Measurements from ENCODE around the gene GAS7. TPM values are rescaled to one million over a fixed set of nuclear protein-coding genes. Genes with fewer than 3 reads are reported as not detected.

GAS7 gene
- polyA plus RNA-seq, 3 donors from 2014 or later: 8.1 to 31.2 (median 13.7) TPM

- peaks cover 4 to 21% (median 11%) of the 10 kb centered on the region in 6 donors for H3K9me3 Mint-ChIP-seq
- H3K4me1 Mint-ChIP-seq: peaks cover 19 to 50% of the 10 kb centered on the region in 2 donors
- H3K27ac Mint-ChIP-seq: peak overlapping the region in 3 of 6 donors; percentile 10 to 66 (median 37)
- no peak for DNase-seq
- peak overlapping the region; percentile 74 to 80 (median 76) for H3K4me3 Mint-ChIP-seq
- H3K27me3 Mint-ChIP-seq (ENCODE audit: low read depth in 3 of 3): peaks cover 7 to 15% (median 14%) of the 10 kb centered on the region in 3 donors
- peaks cover 13 to 25% (median 21%) of the 10 kb centered on the region in 3 donors for H3K36me3 Mint-ChIP-seq
Measured at GRCh38 chr17:10196384-10196895, 2.0 kb downstream of the GAS7 start.

GRCh38 chr17:10195090-10195805, 3.2 kb downstream of the GAS7 start:
- peaks cover 13 to 25% (median 21%) of the 10 kb centered on the region in 3 donors for H3K36me3 Mint-ChIP-seq
- H3K27me3 Mint-ChIP-seq (ENCODE audit: low read depth in 3 of 3): peaks cover 6 to 15% (median 14%) of the 10 kb centered on the region in 3 donors
- H3K4me3 Mint-ChIP-seq: peak overlapping the region in 2 of 5 donors; percentile 8 to 19
- H3K27ac Mint-ChIP-seq: peak overlapping the region in 1 of 6 donors; percentile 65
- no peak for DNase-seq
- H3K9me3 Mint-ChIP-seq: peaks cover 4 to 21% (median 11%) of the 10 kb centered on the region in 6 donors
- H3K4me1 Mint-ChIP-seq: peaks cover 17 to 45% of the 10 kb centered on the region in 2 donors

GRCh38 chr17:10193632-10194031, 4.8 kb downstream of the GAS7 start:
- Mint-ChIP-seq H3K27ac (peak overlapping the region in 2 of 6 donors; percentile 4 to 15), H3K9me3 (peaks cover 2 to 21% (median 11%) of the 10 kb centered on the region in 6 donors), H3K36me3 (peaks cover 18 to 21% (median 21%) of the 10 kb centered on the region in 3 donors), H3K4me3 (no peak overlapping the region), H3K4me1 (peaks cover 8 to 32% of the 10 kb centered on the region in 2 donors), H3K27me3 (ENCODE audit: low read depth in 3 of 3) (peaks cover 0 to 8% (median 7%) of the 10 kb centered on the region in 3 donors)
- DNase-seq: no peak

- peaks cover 8 to 37% of the 10 kb centered on the region in 2 donors for H3K4me1 Mint-ChIP-seq
- DNase-seq: no peak
- H3K9me3 Mint-ChIP-seq: peaks cover 2 to 21% (median 11%) of the 10 kb centered on the region in 6 donors
- H3K4me3 Mint-ChIP-seq: no peak overlapping the region
- peaks cover 21% of the 10 kb centered on the region in 3 donors for H3K36me3 Mint-ChIP-seq
- peak overlapping the region in 1 of 6 donors; percentile 4 for H3K27ac Mint-ChIP-seq
- peaks cover 0 to 8% (median 7%) of the 10 kb centered on the region in 3 donors for H3K27me3 Mint-ChIP-seq (ENCODE audit: low read depth in 3 of 3)
Measured at GRCh38 chr17:10192972-10193371, 5.4 kb downstream of the GAS7 start.

- H3K36me3 Mint-ChIP-seq: peaks cover 21% of the 10 kb centered on the region in 3 donors
- H3K27ac Mint-ChIP-seq: no peak overlapping the region
- H3K4me1 Mint-ChIP-seq: peaks cover 10 to 42% of the 10 kb centered on the region in 2 donors
- H3K27me3 Mint-ChIP-seq (ENCODE audit: low read depth in 3 of 3): peaks cover 0 to 8% (median 7%) of the 10 kb centered on the region in 3 donors
- H3K4me3 Mint-ChIP-seq: no peak overlapping the region
- H3K9me3 Mint-ChIP-seq: peaks cover 2 to 21% (median 11%) of the 10 kb centered on the region in 6 donors
- no peak for DNase-seq
Measured at GRCh38 chr17:10192461-10192860, 5.9 kb downstream of the GAS7 start.

- Mint-ChIP-seq H3K27ac (peak overlapping the region in 4 of 6 donors; percentile 1 to 91 (median 80)), H3K9me3 (no peaks in the 10 kb centered on the region), H3K27me3 (ENCODE audit: low read depth in 3 of 3) (peaks cover under 1 to 5% (median 3%) of the 10 kb centered on the region in 3 donors), H3K4me1 (peaks cover 38 to 59% of the 10 kb centered on the region in 2 donors), H3K36me3 (peaks cover 0 to 9% (median 0%) of the 10 kb centered on the region in 3 donors), H3K4me3 (peak overlapping the region in 3 of 5 donors; percentile 7 to 74 (median 53))
- no peak for DNase-seq
Measured at GRCh38 chr17:10187456-10187855, 10.9 kb downstream of the GAS7 start.

- Mint-ChIP-seq H3K27me3 (ENCODE audit: low read depth in 3 of 3) (peaks cover 5% of the 10 kb centered on the region in 3 donors), H3K36me3 (peaks cover 0 to 9% (median 0%) of the 10 kb centered on the region in 3 donors), H3K4me3 (peak overlapping the region; percentile 19 to 74 (median 53)), H3K27ac (peak overlapping the region; percentile 73 to 91 (median 82)), H3K4me1 (peaks cover 44 to 64% of the 10 kb centered on the region in 2 donors), H3K9me3 (no peaks in the 10 kb centered on the region)
- peak; percentile 38 to 48 (median 43) for DNase-seq
Measured at GRCh38 chr17:10186771-10187410, 11.5 kb downstream of the GAS7 start.

- peak overlapping the region in 4 of 6 donors; percentile 12 to 71 (median 58) for H3K27ac Mint-ChIP-seq
- H3K9me3 Mint-ChIP-seq: no peaks in the 10 kb centered on the region
- peak overlapping the region in 2 of 5 donors; percentile 1 to 13 for H3K4me3 Mint-ChIP-seq
- H3K36me3 Mint-ChIP-seq: peaks cover 0 to 8% (median 0%) of the 10 kb centered on the region in 3 donors
- DNase-seq: no peak
- peaks cover 4 to 11% (median 5%) of the 10 kb centered on the region in 3 donors for H3K27me3 Mint-ChIP-seq (ENCODE audit: low read depth in 3 of 3)
- H3K4me1 Mint-ChIP-seq: peaks cover 65 to 90% of the 10 kb centered on the region in 2 donors
Measured at GRCh38 chr17:10183931-10184930, 14.2 kb downstream of the GAS7 start.

GRCh38 chr17:10182785-10183184, 15.6 kb downstream of the GAS7 start:
- DNase-seq: no peak
- Mint-ChIP-seq H3K27ac (peak overlapping the region; percentile 22 to 91 (median 76)), H3K36me3 (no peaks in the 10 kb centered on the region), H3K4me3 (peak overlapping the region; percentile 72 to 81 (median 78)), H3K9me3 (no peaks in the 10 kb centered on the region), H3K4me1 (peaks cover 77 to 97% of the 10 kb centered on the region in 2 donors), H3K27me3 (ENCODE audit: low read depth in 3 of 3) (peaks cover 4 to 11% (median 8%) of the 10 kb centered on the region in 3 donors)

GRCh38 chr17:10178506-10178991, 19.9 kb downstream of the GAS7 start:
- H3K27me3 Mint-ChIP-seq (ENCODE audit: low read depth in 3 of 3): peaks cover 0 to 9% (median 8%) of the 10 kb centered on the region in 3 donors
- H3K4me3 Mint-ChIP-seq: peak overlapping the region; percentile 53 to 68 (median 62)
- H3K9me3 Mint-ChIP-seq: no peaks in the 10 kb centered on the region
- H3K36me3 Mint-ChIP-seq: no peaks in the 10 kb centered on the region
- H3K4me1 Mint-ChIP-seq: peaks cover 55 to 80% of the 10 kb centered on the region in 2 donors
- no peak for DNase-seq
- H3K27ac Mint-ChIP-seq: peak overlapping the region in 3 of 6 donors; percentile 53 to 90 (median 78)

- Mint-ChIP-seq H3K4me3 (peak overlapping the region; percentile 53 to 68 (median 62)), H3K27ac (peak overlapping the region in 3 of 6 donors; percentile 14 to 90 (median 47))
Measured at GRCh38 chr17:10177913-10178505, 20.4 kb downstream of the GAS7 start.

More at GRCh38 chr17:10177913-10178505, 20.4 kb downstream of the GAS7 start:
- H3K27me3 Mint-ChIP-seq (ENCODE audit: low read depth in 3 of 3): peaks cover 0 to 9% (median 8%) of the 10 kb centered on the region in 3 donors
- H3K9me3 Mint-ChIP-seq: no peaks in the 10 kb centered on the region
- H3K4me1 Mint-ChIP-seq: peaks cover 54 to 79% of the 10 kb centered on the region in 2 donors
- DNase-seq: no peak
- H3K36me3 Mint-ChIP-seq: no peaks in the 10 kb centered on the region

Data from immature natural killer cell (primary cell).